HG03354 (cell line): ENCODE data around the gene PKNOX2.
A peak's percentile ranks its signal among the peaks of the same experiment; 100 is the strongest.

ENCODE experiments used
- ATAC-seq: cut with Tn5 transposase; IDR thresholded peaks from one replicate; pipeline ENCODE4 v1.9.1; 2021; ENCODE audit warnings: mild to moderate bottlenecking; ENCODE audit not compliant: unreplicated experiment, poor library complexity, severe bottlenecking

The PKNOX2 gene

DNA sequence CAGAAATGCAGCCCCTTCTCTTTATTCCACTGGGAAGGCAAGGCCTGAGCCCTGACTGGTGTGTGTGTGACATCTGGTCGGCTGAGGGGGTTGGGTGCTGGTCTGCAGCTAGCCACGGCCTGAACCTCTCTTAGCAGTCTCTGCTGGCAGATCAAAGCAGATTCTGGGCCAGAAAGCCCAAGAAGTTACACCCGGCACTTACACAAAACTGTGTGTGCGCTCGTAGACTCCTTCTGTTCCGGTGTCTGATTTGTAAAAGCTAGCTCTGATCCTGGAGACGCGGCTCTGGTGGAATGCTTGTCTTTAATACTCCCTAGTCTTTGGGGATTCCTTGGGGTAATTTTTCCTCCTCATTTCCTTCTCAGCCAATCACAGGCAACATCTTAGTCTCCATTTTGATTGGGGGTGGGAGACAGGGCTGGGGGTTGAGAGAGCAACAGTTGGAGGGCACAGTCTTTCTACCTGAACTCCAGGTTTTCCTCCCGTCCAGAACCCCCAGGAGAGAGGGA is 5.5 kb downstream of the PKNOX2 start:
- ATAC-seq = no peak

GRCh38 chr11:125170510-125171031 is 6.0 kb downstream of the PKNOX2 start:
- ATAC-seq = no peak

GRCh38 chr11:125171974-125172373 is 7.4 kb downstream of the PKNOX2 start:
- no peak for ATAC-seq

- no peak for ATAC-seq
These were observed 8.5 kb downstream of the PKNOX2 start for GRCh38 chr11:125173027-125173426.

DNA sequence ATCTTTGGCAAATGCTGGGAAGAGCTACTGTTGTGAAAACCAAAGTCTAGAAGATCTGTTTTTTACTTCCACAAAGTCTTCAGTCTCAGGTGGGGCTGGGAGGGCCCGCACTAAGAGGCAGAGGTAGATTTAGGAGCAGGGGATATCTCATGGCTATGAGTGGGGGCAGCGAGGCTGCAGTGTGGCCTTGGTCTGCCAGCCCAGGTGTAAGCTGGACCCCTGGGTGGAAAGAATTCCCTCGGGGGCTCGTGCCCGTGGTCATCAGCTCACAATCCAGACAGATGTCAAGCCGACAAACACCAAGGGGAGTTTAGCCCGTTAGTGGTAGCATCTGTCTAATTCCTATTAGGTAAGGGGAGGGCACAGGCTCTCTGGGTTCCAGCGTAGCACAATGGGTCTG is 9.0 kb downstream of the PKNOX2 start:
- ATAC-seq = no peak

- no peak for ATAC-seq
These were observed 9.5 kb downstream of the PKNOX2 start for GRCh38 chr11:125174057-125174456.

DNA sequence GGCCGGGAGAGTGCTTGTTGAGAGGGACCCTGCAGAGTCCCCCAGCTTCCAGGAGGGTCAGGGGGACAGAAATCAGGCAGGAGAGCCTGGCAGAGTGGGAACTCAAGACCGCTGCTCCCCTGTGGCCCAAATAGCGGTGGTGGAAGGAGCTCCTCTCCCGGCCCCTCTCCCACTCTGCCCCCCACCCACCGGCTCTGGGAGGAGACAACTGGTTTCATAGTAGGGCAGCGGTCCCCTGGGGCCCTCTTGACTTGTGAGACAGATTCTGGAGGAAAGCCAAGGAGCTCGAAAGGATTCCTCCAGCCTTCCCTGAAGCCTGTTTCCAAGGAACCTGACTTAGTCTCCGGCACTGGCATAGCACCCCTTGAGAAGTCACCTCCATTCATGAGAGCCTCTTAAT is 10.1 kb downstream of the PKNOX2 start:
- ATAC-seq = no peak

- no peak for ATAC-seq
These were observed 10.6 kb downstream of the PKNOX2 start for GRCh38 chr11:125175166-125175565.

DNA sequence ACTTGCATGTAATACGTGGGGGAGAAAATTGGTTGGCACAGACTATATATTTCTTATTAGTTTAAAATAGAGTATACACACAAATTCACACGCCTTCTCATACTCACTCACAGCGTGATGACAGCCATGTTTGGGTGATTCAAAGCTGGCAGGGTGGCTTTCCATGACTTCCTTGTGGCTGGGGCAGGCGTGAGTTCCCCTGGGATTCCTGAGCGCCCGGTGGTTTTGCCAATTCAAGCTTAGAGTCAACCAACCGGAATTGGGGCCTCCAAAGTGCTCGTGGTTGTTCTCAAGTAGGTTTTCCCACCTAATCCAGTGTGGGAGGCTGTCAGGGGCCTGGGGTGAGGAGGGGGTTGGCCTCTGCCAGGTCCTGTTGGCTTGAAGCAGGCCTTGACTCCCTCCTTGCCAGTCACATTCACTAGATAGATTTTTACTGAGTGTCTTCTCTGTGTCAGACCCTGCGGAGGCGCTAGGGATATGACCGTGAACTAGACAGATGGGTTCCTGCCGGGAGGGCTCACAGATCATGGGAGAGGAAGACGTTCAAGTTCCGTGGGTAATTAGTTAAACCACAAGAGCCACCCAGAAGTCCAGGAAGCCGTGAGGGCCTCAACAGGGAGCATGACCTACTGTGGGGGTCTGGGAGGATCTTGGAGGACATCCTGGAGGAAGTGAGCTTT is 11.5 kb downstream of the PKNOX2 start:
- ATAC-seq = no peak

- peak; percentile 47 for ATAC-seq
These were observed 12.3 kb downstream of the PKNOX2 start for GRCh38 chr11:125176866-125177265.

- ATAC-seq = no peak
These were observed 13.0 kb downstream of the PKNOX2 start for GRCh38 chr11:125177543-125177942.

- no peak for ATAC-seq
These were observed 14.8 kb downstream of the PKNOX2 start for GRCh38 chr11:125179346-125179745.

- no peak for ATAC-seq
These were observed 15.3 kb downstream of the PKNOX2 start for GRCh38 chr11:125179895-125180294.

GRCh38 chr11:125180413-125181305 is 16.1 kb downstream of the PKNOX2 start:
- ATAC-seq = peak; percentile 91

- ATAC-seq = no peak
These were observed 18.0 kb downstream of the PKNOX2 start for GRCh38 chr11:125182573-125182972.

GRCh38 chr11:125183641-125184040 is 19.1 kb downstream of the PKNOX2 start:
- ATAC-seq = no peak

DNA sequence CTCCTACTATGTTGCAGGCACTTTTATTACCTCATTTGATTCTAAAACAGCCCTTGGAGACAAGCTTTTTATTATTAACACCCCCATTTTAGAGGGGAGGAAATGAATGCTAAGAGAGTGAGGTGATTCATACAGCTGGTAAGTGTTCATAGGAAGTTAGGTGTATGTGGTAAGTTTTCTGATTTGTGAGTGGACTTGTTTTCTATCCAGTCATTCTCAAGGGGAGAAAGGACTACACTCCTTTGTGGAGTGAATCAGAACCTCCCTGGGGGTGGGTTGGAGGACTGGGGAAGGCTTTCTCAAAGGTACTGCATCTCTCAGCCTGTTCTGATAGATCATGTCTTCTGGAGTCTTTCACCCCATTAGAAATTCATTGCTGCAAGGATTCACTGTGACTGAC is 23.5 kb downstream of the PKNOX2 start:
- no peak for ATAC-seq

DNA sequence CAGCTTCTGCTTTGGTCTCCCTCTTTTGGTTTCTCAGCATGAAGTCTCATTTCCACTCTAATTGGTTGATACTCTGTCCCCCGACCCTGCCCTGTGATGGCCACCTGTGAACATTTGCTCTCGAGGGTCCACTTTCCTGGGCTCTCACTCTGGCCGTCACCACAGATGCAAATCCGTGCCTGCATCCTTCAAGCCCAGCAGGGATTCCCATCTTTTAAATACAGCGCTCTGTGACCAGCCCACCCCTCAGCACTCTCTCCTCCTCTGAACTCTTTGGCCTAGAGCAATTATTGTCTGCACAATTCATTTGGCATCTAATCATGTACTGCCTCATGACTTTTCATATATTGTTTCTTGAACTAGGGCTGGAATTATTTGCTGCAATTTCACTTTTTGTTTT is 26.0 kb downstream of the PKNOX2 start:
- ATAC-seq = no peak

DNA sequence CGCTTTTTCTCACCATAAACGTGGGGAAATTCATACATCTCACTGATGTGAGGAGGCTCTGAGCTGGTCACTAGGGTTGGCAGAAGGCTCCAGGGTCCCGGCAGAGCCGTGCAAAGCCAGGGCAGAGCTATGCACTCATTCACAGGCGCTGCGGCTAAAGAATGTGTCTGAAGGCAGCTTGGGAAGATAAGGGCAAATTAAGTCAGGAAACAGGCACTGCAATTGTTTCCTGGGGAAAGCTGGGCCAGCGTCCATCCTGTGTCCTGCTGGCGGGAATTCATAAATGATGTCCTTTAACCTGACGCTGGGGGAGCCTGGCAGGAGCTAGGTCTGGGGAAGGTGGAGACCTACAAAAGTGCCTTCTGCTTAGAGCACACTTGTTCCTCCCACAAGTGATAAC is 27.6 kb downstream of the PKNOX2 start:
- ATAC-seq = no peak

DNA sequence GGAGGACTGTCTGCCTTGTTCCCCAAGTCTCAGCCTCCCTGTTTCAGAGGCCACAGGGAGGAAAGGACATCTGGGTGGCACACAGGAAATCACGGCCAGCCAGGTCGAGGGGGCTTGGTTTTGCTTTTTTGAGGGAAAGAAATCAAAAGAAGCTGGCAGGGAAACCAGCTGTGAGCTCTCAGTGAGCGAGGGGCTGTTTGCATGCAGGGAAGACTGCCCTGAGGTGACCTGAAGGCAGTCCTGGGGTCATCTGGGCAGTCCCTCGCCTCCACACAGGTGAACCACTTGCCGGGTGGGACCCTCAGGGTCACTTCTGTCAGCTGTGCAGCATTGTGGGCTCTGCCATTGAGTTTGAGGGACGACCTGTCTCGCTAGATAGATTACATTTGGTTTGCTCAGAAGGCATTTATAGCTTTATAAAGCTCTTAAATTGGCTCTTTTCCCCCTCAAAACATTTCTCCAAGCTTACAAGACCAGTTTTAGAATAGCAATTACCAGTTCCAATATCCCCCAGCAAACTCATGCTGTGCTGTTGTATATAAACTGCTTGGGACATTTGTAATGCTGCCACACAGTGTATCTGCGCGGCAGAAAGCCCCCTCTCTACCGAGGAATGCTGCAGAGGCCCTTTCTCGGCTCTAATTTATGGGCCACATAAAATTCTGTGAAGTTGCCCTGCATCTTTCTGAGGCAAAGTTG is 28.3 kb downstream of the PKNOX2 start:
- no peak for ATAC-seq
